ENCODE measurements around the gene CRLF2. TPM values are rescaled to one million over a fixed set of nuclear protein-coding genes. Genes with fewer than 3 reads are reported as not detected.

The CRLF2 gene
- total and polyA plus RNA-seq, 4 donors: 0.19 TPM; not detected in 3

DNA sequence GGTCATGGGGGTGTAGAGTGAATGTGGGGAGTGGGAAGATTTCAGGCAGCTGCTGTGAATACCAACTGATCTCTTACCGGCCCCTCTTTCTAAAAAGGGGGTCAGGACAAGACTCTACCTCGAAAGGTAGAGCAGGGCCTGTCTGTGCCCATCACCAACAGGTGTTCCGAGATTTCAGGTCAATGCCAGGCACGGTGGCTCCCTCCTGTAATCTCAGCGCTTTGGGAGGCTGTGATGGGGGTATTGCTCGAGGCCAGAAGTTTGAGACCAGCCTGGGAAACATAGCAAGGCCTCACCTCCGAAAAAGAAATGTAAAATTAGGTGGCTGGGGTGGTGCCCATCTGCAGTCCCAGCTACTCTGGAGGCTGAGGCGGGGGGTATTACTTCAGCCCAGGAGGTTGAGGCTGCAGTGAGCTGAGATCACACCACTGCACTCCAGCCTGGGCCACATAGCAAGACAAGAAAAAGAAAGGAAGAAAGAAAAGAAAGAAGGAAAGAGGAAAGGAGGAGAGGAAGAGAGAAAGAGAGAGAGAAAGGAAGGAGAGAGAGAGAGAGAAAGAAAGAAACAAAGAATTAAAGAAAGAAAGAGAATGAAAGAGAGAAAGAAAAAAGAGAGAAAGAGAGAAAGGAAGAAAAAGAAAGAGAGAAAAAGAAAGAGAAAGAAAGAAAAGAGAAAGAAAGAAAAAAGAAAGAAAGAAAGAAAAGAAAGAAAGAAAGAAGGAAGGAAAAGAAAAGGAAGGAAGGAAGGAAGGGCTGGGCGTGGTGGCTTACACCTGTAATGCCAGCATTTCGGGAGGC is 50.1 kb downstream of the CRLF2 start:
- no peaks in the 10 kb centered on the region for H3K36me3 ChIP-seq (ENCODE audit: control insufficient read depth in 4 of 4, insufficient read depth in 3 of 4, low read depth in 1 of 4, low read length in 3 of 4)
- no peaks in the 10 kb centered on the region for H3K9me3 ChIP-seq (ENCODE audit: control insufficient read depth in 4 of 4, low read length in 3 of 4)
- H3K27me3 ChIP-seq (ENCODE audit: control insufficient read depth in 4 of 4, insufficient read depth in 4 of 4, low read length in 3 of 4): peaks cover 0 to 3% (median 0%) of the 10 kb centered on the region in 4 donors
- DNase-seq (ENCODE audit: low spot score): no peak
- H3K27ac ChIP-seq (ENCODE audit: low read depth in 1 of 2, low read length in 2 of 2): no peak overlapping the region
- no peaks in the 10 kb centered on the region for H3K4me1 ChIP-seq (ENCODE audit: control insufficient read depth in 4 of 4, insufficient read depth in 4 of 4, low read length in 3 of 4)
- no peak overlapping the region for H3K4me3 ChIP-seq (ENCODE audit: low read depth in 1 of 3, low read length in 3 of 3)
- no peak for TF ChIP-seq FOXA1 (IDR thresholded peaks at IDR 0.05)
- TF ChIP-seq RAD21 (IDR thresholded peaks at IDR 0.05): no peak
- TF ChIP-seq RXRA (IDR thresholded peaks at IDR 0.05): no peak
- TF ChIP-seq YY1 (IDR thresholded peaks at IDR 0.05): no peak
- TF ChIP-seq EGR1 (IDR thresholded peaks at IDR 0.05; ENCODE audit: low read depth in 2 of 2): no peak
- TF ChIP-seq, protein P1, sequence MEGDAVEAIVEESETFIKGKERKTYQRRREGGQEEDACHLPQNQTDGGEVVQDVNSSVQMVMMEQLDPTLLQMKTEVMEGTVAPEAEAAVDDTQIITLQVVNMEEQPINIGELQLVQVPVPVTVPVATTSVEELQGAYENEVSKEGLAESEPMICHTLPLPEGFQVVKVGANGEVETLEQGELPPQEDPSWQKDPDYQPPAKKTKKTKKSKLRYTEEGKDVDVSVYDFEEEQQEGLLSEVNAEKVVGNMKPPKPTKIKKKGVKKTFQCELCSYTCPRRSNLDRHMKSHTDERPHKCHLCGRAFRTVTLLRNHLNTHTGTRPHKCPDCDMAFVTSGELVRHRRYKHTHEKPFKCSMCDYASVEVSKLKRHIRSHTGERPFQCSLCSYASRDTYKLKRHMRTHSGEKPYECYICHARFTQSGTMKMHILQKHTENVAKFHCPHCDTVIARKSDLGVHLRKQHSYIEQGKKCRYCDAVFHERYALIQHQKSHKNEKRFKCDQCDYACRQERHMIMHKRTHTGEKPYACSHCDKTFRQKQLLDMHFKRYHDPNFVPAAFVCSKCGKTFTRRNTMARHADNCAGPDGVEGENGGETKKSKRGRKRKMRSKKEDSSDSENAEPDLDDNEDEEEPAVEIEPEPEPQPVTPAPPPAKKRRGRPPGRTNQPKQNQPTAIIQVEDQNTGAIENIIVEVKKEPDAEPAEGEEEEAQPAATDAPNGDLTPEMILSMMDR (IDR thresholded peaks at IDR 0.05; ENCODE audit: low read depth, low read length, missing input control): no peak
- TF ChIP-seq SP1 (IDR thresholded peaks at IDR 0.05): no peak
- no peak for TF ChIP-seq ATF3 (IDR thresholded peaks at IDR 0.05)
- TF ChIP-seq NR2F2 (IDR thresholded peaks at IDR 0.05): no peak
- TF ChIP-seq TAF1 (conservative IDR thresholded peaks at IDR 0.05): no peak
- TF ChIP-seq HNF4A (conservative IDR thresholded peaks at IDR 0.05): no peak
- TF ChIP-seq, protein P2, sequence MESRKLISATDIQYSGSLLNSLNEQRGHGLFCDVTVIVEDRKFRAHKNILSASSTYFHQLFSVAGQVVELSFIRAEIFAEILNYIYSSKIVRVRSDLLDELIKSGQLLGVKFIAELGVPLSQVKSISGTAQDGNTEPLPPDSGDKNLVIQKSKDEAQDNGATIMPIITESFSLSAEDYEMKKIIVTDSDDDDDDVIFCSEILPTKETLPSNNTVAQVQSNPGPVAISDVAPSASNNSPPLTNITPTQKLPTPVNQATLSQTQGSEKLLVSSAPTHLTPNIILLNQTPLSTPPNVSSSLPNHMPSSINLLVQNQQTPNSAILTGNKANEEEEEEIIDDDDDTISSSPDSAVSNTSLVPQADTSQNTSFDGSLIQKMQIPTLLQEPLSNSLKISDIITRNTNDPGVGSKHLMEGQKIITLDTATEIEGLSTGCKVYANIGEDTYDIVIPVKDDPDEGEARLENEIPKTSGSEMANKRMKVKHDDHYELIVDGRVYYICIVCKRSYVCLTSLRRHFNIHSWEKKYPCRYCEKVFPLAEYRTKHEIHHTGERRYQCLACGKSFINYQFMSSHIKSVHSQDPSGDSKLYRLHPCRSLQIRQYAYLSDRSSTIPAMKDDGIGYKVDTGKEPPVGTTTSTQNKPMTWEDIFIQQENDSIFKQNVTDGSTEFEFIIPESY (IDR thresholded peaks at IDR 0.05): no peak
- WGBS: 78% methylated on average over 10 of the region's 10 CpGs
- no peak overlapping the region for H3K9ac ChIP-seq (ENCODE audit: low read depth in 1 of 2, low read length in 2 of 2)

DNA sequence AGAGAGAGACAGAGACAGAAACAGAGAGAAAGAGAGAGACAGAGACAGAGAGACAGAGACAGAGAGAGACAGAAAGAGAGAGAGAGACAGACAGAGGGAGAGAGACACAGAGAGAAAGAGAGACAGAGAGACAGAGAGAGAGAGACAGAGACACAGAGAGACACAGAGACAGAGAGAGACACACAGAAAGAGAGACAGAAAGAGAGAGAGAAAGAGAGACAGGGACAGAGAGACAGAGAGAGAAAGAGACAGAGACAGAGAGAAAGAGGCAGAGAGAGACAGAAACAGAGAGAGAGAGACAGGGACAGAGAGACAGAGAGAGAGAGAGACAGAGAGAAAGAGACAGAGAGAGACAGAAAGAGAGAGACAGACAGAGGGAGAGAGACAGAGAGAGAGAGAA is 52.9 kb downstream of the CRLF2 start:
- H3K27ac ChIP-seq (ENCODE audit: low read depth in 1 of 2, low read length in 2 of 2): no peak overlapping the region
- H3K4me1 ChIP-seq (ENCODE audit: control insufficient read depth in 4 of 4, insufficient read depth in 4 of 4, low read length in 3 of 4): no peaks in the 10 kb centered on the region

More for the DNA sequence above, 52.9 kb downstream of the CRLF2 start:
- H3K9me3 ChIP-seq (ENCODE audit: control insufficient read depth in 4 of 4, low read length in 3 of 4): no peaks in the 10 kb centered on the region
- peaks cover 0 to under 1% (median 0%) of the 10 kb centered on the region in 4 donors for H3K27me3 ChIP-seq (ENCODE audit: control insufficient read depth in 4 of 4, insufficient read depth in 4 of 4, low read length in 3 of 4)
- H3K4me3 ChIP-seq (ENCODE audit: low read depth in 1 of 3, low read length in 3 of 3): no peak overlapping the region
- DNase-seq (ENCODE audit: low spot score): no peak
- TF ChIP-seq FOXA2 (IDR thresholded peaks at IDR 0.05) (no peak), REST (IDR thresholded peaks at IDR 0.05) (no peak), EGR1 (IDR thresholded peaks at IDR 0.05; ENCODE audit: low read depth in 2 of 2) (no peak), TAF1 (conservative IDR thresholded peaks at IDR 0.05) (no peak), JUND (IDR thresholded peaks at IDR 0.05) (no peak), HNF4A (conservative IDR thresholded peaks at IDR 0.05) (no peak), RXRA (IDR thresholded peaks at IDR 0.05) (no peak), RAD21 (IDR thresholded peaks at IDR 0.05) (no peak), GABPA (IDR thresholded peaks at IDR 0.05 in 1 of 2, conservative IDR thresholded peaks at IDR 0.05 in 1 of 2) (no peak), NR2F2 (IDR thresholded peaks at IDR 0.05) (no peak), SP1 (IDR thresholded peaks at IDR 0.05) (no peak)
- TF ChIP-seq, protein P2 (IDR thresholded peaks at IDR 0.05): no peak
- H3K36me3 ChIP-seq (ENCODE audit: control insufficient read depth in 4 of 4, insufficient read depth in 3 of 4, low read depth in 1 of 4, low read length in 3 of 4): no peaks in the 10 kb centered on the region
- no peak overlapping the region for H3K9ac ChIP-seq (ENCODE audit: low read depth in 1 of 2, low read length in 2 of 2)
